H1 (cell line): Measurements from ENCODE around the gene TSNAXIP1. TPM values are rescaled to one million over a fixed set of nuclear protein-coding genes. Genes with fewer than 3 reads are reported as not detected.

Experiments used
- ATF3 ChIP-seq: IDR thresholded peaks from 2 replicates; pipeline ENCODE4 v1.6.1; 2011; ENCODE audit warnings: low read depth, mild to moderate bottlenecking, low read length; ENCODE audit not compliant: insufficient read depth
- CEBPB ChIP-seq: IDR thresholded peaks from 2 replicates; pipeline ENCODE4 v1.6.1; 2012; ENCODE audit warnings: low read depth, low read length
- CHD7 ChIP-seq: fragments of 300-600 bp; sonication (generic); IDR thresholded peaks from 2 replicates; pipeline ENCODE4 v1.7.1; 2012; ENCODE audit warnings: low read length, moderate library complexity, mild to moderate bottlenecking, inconsistent platforms; ENCODE audit not compliant: insufficient replicate concordance
- CREB1 ChIP-seq: IDR thresholded peaks from 2 replicates; pipeline ENCODE4 v1.6.1; 2012; ENCODE audit warnings: inconsistent platforms
- RAD21 ChIP-seq, 2 experiments: IDR thresholded peaks in 1 of 2; conservative IDR thresholded peaks in 1 of 2; 2 replicates each; pipeline ENCODE4 v1.6.1; 2011; ENCODE audit warnings: low read depth in 2 of 2, low read length in 2 of 2, improper control_type of control experiment in 1 of 2, inconsistent platforms in 1 of 2, mild to moderate bottlenecking in 1 of 2, moderate library complexity in 1 of 2
- RXRA ChIP-seq: IDR thresholded peaks from 2 replicates; pipeline ENCODE4 v1.6.1; 2011; ENCODE audit warnings: low read depth, mild to moderate bottlenecking, low read length, moderate library complexity; ENCODE audit not compliant: insufficient read depth
- SP1 ChIP-seq: IDR thresholded peaks from 2 replicates; pipeline ENCODE4 v1.6.1; 2011; ENCODE audit warnings: low read depth, low read length
- SP2 ChIP-seq: IDR thresholded peaks from 2 replicates; pipeline ENCODE4 v1.6.1; 2012; ENCODE audit warnings: mild to moderate bottlenecking, low read length, inconsistent platforms
- TAF1 ChIP-seq: IDR thresholded peaks from 2 replicates; pipeline ENCODE4 v1.6.1; 2011; ENCODE audit warnings: mild to moderate bottlenecking, low read depth, low read length
- TAF7 ChIP-seq: optimal IDR thresholded peaks from 2 replicates; pipeline ENCODE3; 2011; ENCODE audit warnings: low read depth, mild to moderate bottlenecking, inconsistent platforms, low read length, moderate library complexity, borderline replicate concordance
- TBP ChIP-seq: IDR thresholded peaks from 2 replicates; pipeline ENCODE4 v1.6.1; 2011; ENCODE audit warnings: low read depth, low read length, improper control_type of control experiment
- YY1 ChIP-seq: IDR thresholded peaks from 2 replicates; pipeline ENCODE4 v1.6.1; 2011; ENCODE audit warnings: low read depth, mild to moderate bottlenecking, low read length
- polyA plus RNA-seq, 7 experiments: library from polyadenylated mRNA; depleted of rRNA in 3 of 7; stranded (reverse) in 5 of 7; unstranded in 2 of 7; fragments of >200 nt in 5 of 7; fragments of 200-250 nt in 2 of 7; gene quantifications; 1 replicate in 5 of 7; 2 replicates in 1 of 7; 4 replicates in 1 of 7; pipeline versions ENCODE4 v1.2.1 to v1.2.3, GENCODE V29; 2011 to 2013; ENCODE audit warnings: missing spikeins in 2 of 7, mixed read lengths in 2 of 7
- total RNA-seq: library from RNA; stranded (reverse); fragmentation: NEBNext Ultra II Directional; extraction: Animal tissue kit (Norgen Biotek cat#: 25700); gene quantifications from 2 replicates; pipeline ENCODE4 v1.2.1, GENCODE V29; 2021

TSNAXIP1 gene
- total and polyA plus RNA-seq, 2 of the 8 experiments (the other 6 are each of a cell fraction or from before 2014, with no cell fraction given) = 0.37 to 0.94 TPM

GRCh38 chr16:67855789-67856188 is 49.1 kb downstream of the TSNAXIP1 start (continued):
- TF ChIP-seq CHD7 (no peak), TAF7 (no peak), RAD21 (IDR thresholded peaks at IDR 0.05 in 1 of 2, conservative IDR thresholded peaks at IDR 0.05 in 1 of 2; ENCODE audit: low read depth in 2 of 2, low read length in 2 of 2) (no peak), RXRA (no peak), ATF3 (no peak), SP2 (no peak), CEBPB (no peak), CREB1 (no peak), TBP (no peak), SP1 (no peak), YY1 (no peak), TAF1 (no peak)
